CD14-positive monocyte (primary cell): Measurements from ENCODE around the gene ANXA2. TPM values are rescaled to one million over a fixed set of nuclear protein-coding genes. Genes with fewer than 3 reads are reported as not detected.

Source experiments
- DNase-seq, 3 donors: peaks; one replicate each; pipeline ENCODE4 v3.0.0-alpha.2; 2011 to 2022
- H2AFZ ChIP-seq: 2 replicates; pipeline ENCODE4 v1.6.0; 2012; ENCODE audit warnings: mild to moderate bottlenecking, low read depth, low read length, inconsistent platforms; ENCODE audit not compliant: insufficient read depth, poor library complexity, severe bottlenecking
- H3K27ac ChIP-seq, 2 donors: 1 replicate in 1 of 2; 2 replicates in 1 of 2; pipeline ENCODE4 v1.5.1; 2012 to 2013; ENCODE audit warnings: low read length in 2 of 2, control low read depth in 1 of 2, inconsistent platforms in 1 of 2, low read depth in 1 of 2, mild to moderate bottlenecking in 1 of 2
- H3K27me3 ChIP-seq, 2 donors: one replicate each; pipeline versions ENCODE4 v1.6.0 to v1.6.1; 2011 to 2013; ENCODE audit warnings: low read length in 2 of 2; ENCODE audit not compliant: control insufficient read depth in 2 of 2, insufficient read depth in 2 of 2
- H3K36me3 ChIP-seq, 2 donors: replicated peaks in 1 of 2; 1 replicate in 1 of 2; 2 replicates in 1 of 2; pipeline versions ENCODE4 v1.5.1 to v1.6.1; 2012 to 2013; ENCODE audit warnings: low read length in 2 of 2, control low read depth in 1 of 2, inconsistent platforms in 1 of 2, mild to moderate bottlenecking in 1 of 2; ENCODE audit not compliant: insufficient read depth in 2 of 2, control insufficient read depth in 1 of 2
- H3K4me1 ChIP-seq, 2 donors: 1 replicate in 1 of 2; 2 replicates in 1 of 2; pipeline versions ENCODE4 v1.5.1 to v1.6.1; 2012 to 2013; ENCODE audit warnings: low read length in 2 of 2, control low read depth in 1 of 2, inconsistent platforms in 1 of 2, mild to moderate bottlenecking in 1 of 2, moderate library complexity in 1 of 2; ENCODE audit not compliant: insufficient read depth in 2 of 2, control insufficient read depth in 1 of 2
- H3K4me2 ChIP-seq: replicated peaks from 2 replicates; pipeline ENCODE3; 2012; ENCODE audit warnings: low read length, moderate library complexity, mild to moderate bottlenecking; ENCODE audit not compliant: poor library complexity, severe bottlenecking; ENCODE audit errors: extremely low read depth
- H3K4me3 ChIP-seq, 3 experiments: fragments of 200-600 bp in 1 of 3; sonication (generic) in 1 of 3; replicated peaks in 1 of 3; 1 replicate in 2 of 3; 2 replicates in 1 of 3; pipeline ENCODE4 v1.5.1; 2011 to 2013; ENCODE audit warnings: low read length in 3 of 3, mild to moderate bottlenecking in 3 of 3, control low read depth in 2 of 3, low read depth in 2 of 3, inconsistent platforms in 1 of 3, moderate library complexity in 1 of 3
- H3K79me2 ChIP-seq: 2 replicates; pipeline ENCODE4 v1.6.0; 2012; ENCODE audit warnings: mild to moderate bottlenecking, control low read depth, inconsistent platforms, low read length, moderate library complexity; ENCODE audit not compliant: insufficient read depth
- H3K9ac ChIP-seq: 2 replicates; pipeline ENCODE4 v1.6.0; 2017; ENCODE audit warnings: low read length, mild to moderate bottlenecking; ENCODE audit not compliant: insufficient read depth, poor library complexity, severe bottlenecking
- H3K9me3 ChIP-seq, 2 donors: replicated peaks in 1 of 2; 1 replicate in 1 of 2; 2 replicates in 1 of 2; pipeline versions ENCODE4 v1.5.1 to v1.6.1; 2012 to 2013; ENCODE audit warnings: low read length in 2 of 2, control low read depth in 1 of 2; ENCODE audit not compliant: control insufficient read depth in 1 of 2, insufficient read depth in 1 of 2
- H4K20me1 ChIP-seq: 2 replicates; pipeline ENCODE4 v1.6.0; 2012; ENCODE audit warnings: mild to moderate bottlenecking, low read length, control low read depth, moderate library complexity; ENCODE audit not compliant: insufficient read depth
- H3K27ac Mint-ChIP-seq, 7 donors: one replicate each; pipeline ENCODE4 v1.8.0; 2020; ENCODE audit warnings: mild to moderate bottlenecking in 7 of 7, mixed read lengths in 7 of 7, moderate library complexity in 6 of 7, inconsistent platforms in 2 of 7
- H3K27me3 Mint-ChIP-seq, 3 donors: one replicate each; pipeline ENCODE4 v1.8.0; 2021 to 2022; ENCODE audit warnings: low read depth in 3 of 3, mild to moderate bottlenecking in 3 of 3, mixed read lengths in 3 of 3, moderate library complexity in 3 of 3, inconsistent platforms in 1 of 3
- H3K36me3 Mint-ChIP-seq, 2 donors: one replicate each; pipeline ENCODE4 v1.8.0; 2020; ENCODE audit warnings: mixed read lengths in 2 of 2, inconsistent platforms in 1 of 2, mild to moderate bottlenecking in 1 of 2
- H3K4me1 Mint-ChIP-seq: one replicate; pipeline ENCODE4 v1.8.0; 2020; ENCODE audit warnings: mild to moderate bottlenecking, mixed read lengths
- H3K4me3 Mint-ChIP-seq, 2 donors: one replicate each; pipeline ENCODE4 v1.8.0; 2020; ENCODE audit warnings: mild to moderate bottlenecking in 2 of 2, mixed read lengths in 2 of 2, moderate library complexity in 1 of 2
- H3K9me3 Mint-ChIP-seq, 7 donors: one replicate each; pipeline ENCODE4 v1.8.0; 2020 to 2022; ENCODE audit warnings: mixed read lengths in 7 of 7, mild to moderate bottlenecking in 6 of 7, moderate library complexity in 6 of 7, inconsistent platforms in 2 of 7
- WGBS: methylation state at CpG from one replicate; pipeline ENCODE4 v1.1.5; 2013; ENCODE audit warnings: missing lambda C conversion rate; ENCODE audit not compliant: insufficient coverage; 5-methylcytosine and 5-hydroxymethylcytosine counted together
- intact Hi-C, 2 donors: fragments of 100-400 bp; cut with micrococcal nuclease; formaldehyde crosslinking; loops; one replicate each; pipeline versions ENCODE4 v1.15.0 to v1.15.1; 2023
- polyA plus RNA-seq, 3 donors: library from polyadenylated mRNA; depleted of rRNA in 1 of 3; unstranded in 2 of 3; stranded (reverse) in 1 of 3; fragments of 300-500 nt in 2 of 3; fragments of >200 nt in 1 of 3; fragmentation: Illumina TruSeq in 2 of 3; gene quantifications; 1 replicate in 2 of 3; 2 replicates in 1 of 3; pipeline ENCODE4 v1.2.3, GENCODE V29; 2012 to 2021
- TF ChIP-seq, protein P1 (sequence below): fragments of 200-600 bp; IDR thresholded peaks from one replicate; pipeline ENCODE4 v1.8.0; 2022; ENCODE audit warnings: antibody characterized with exemption, mild to moderate bottlenecking

ANXA2 gene
- polyA plus RNA-seq, 3 donors = 966 to 2,079 (median 2,046) TPM

GRCh38 chr15:60376677-60377095, 21.1 kb downstream of the ANXA2 start:
- DNase-seq = no peak
- no peaks in the 10 kb centered on the region for H3K27me3 Mint-ChIP-seq

GRCh38 chr15:60375306-60375705, 22.5 kb downstream of the ANXA2 start:
- Histone ChIP-seq H3K4me1 (no peaks in the 10 kb centered on the region), H3K4me3 (no peak overlapping the region), H3K4me2 (no peak overlapping the region), H4K20me1 (peaks cover 99% of the 10 kb centered on the region), H3K36me3 (peaks cover 93 to 95% of the 10 kb centered on the region in 2 donors), H3K79me2 (peaks cover 99% of the 10 kb centered on the region), H2AFZ (no peak overlapping the region), H3K9me3 (no peaks in the 10 kb centered on the region), H3K9ac (no peak overlapping the region), H3K27me3 (no peaks in the 10 kb centered on the region), H3K27ac (no peak overlapping the region)
- 90% methylated on average over 2 of the region's 5 CpGs for WGBS
- intact Hi-C loops = no loop called here
- TF ChIP-seq, protein P1, sequence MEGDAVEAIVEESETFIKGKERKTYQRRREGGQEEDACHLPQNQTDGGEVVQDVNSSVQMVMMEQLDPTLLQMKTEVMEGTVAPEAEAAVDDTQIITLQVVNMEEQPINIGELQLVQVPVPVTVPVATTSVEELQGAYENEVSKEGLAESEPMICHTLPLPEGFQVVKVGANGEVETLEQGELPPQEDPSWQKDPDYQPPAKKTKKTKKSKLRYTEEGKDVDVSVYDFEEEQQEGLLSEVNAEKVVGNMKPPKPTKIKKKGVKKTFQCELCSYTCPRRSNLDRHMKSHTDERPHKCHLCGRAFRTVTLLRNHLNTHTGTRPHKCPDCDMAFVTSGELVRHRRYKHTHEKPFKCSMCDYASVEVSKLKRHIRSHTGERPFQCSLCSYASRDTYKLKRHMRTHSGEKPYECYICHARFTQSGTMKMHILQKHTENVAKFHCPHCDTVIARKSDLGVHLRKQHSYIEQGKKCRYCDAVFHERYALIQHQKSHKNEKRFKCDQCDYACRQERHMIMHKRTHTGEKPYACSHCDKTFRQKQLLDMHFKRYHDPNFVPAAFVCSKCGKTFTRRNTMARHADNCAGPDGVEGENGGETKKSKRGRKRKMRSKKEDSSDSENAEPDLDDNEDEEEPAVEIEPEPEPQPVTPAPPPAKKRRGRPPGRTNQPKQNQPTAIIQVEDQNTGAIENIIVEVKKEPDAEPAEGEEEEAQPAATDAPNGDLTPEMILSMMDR = no peak
- H3K4me1 Mint-ChIP-seq = no peaks in the 10 kb centered on the region
- peaks cover 71 to 91% of the 10 kb centered on the region in 2 donors for H3K36me3 Mint-ChIP-seq
- H3K9me3 Mint-ChIP-seq = no peaks in the 10 kb centered on the region
- H3K27me3 Mint-ChIP-seq = no peaks in the 10 kb centered on the region
- H3K27ac Mint-ChIP-seq = no peak overlapping the region
- H3K4me3 Mint-ChIP-seq = no peak overlapping the region
- DNase-seq = no peak

More at GRCh38 chr15:60376677-60377095, 21.1 kb downstream of the ANXA2 start:
- Histone ChIP-seq H3K4me3 (no peak overlapping the region), H3K79me2 (peaks cover 99% of the 10 kb centered on the region), H3K4me1 (no peaks in the 10 kb centered on the region), H3K9me3 (no peaks in the 10 kb centered on the region), H3K4me2 (no peak overlapping the region), H3K36me3 (peaks cover 92 to 95% of the 10 kb centered on the region in 2 donors), H4K20me1 (peaks cover 99% of the 10 kb centered on the region), H2AFZ (no peak overlapping the region), H3K27me3 (no peaks in the 10 kb centered on the region), H3K9ac (no peak overlapping the region), H3K27ac (no peak overlapping the region)
- H3K4me1 Mint-ChIP-seq = no peaks in the 10 kb centered on the region
- TF ChIP-seq, protein P1 = no peak
- intact Hi-C loops = no loop called here
- H3K27ac Mint-ChIP-seq = peak overlapping the region in 2 of 7 donors; percentile 19 to 74
- H3K4me3 Mint-ChIP-seq = no peak overlapping the region
- H3K9me3 Mint-ChIP-seq = no peaks in the 10 kb centered on the region
- 97% methylated on average over 8 of the region's 12 CpGs for WGBS
- peaks cover 71 to 90% of the 10 kb centered on the region in 2 donors for H3K36me3 Mint-ChIP-seq
